Upper lobe of left lung (tissue), 6 donors: Measurements from ENCODE around the gene MYO5B. TPM values are rescaled to one million over a fixed set of nuclear protein-coding genes. Genes with fewer than 3 reads are reported as not detected.

ENCODE experiments used
- ATAC-seq, 2 donors: fragments of 200-7000 bp; cut with Tn5 transposase; one replicate each; pipeline ENCODE4 v1.9.1; 2022; ENCODE audit warnings: mild to moderate bottlenecking in 2 of 2, moderate library complexity in 2 of 2; ENCODE audit not compliant: low FRiP score in 2 of 2
- DNase-seq, 2 donors: peaks; one replicate each; pipeline ENCODE4 v3.0.0-alpha.2; 2019 to 2020
- H3K27ac ChIP-seq, 4 donors: fragments of 200-600 bp; sonication (generic); one replicate each; pipeline ENCODE4 v1.5.1; 2016 to 2019
- H3K27me3 ChIP-seq, 4 donors: fragments of 200-600 bp; sonication (generic); one replicate each; pipeline ENCODE4 v1.5.1; 2017 to 2019
- H3K36me3 ChIP-seq, 4 donors: fragments of 200-600 bp; sonication (generic); one replicate each; pipeline ENCODE4 v1.5.1; 2016 to 2019
- H3K4me1 ChIP-seq, 4 donors: fragments of 200-600 bp; sonication (generic); one replicate each; pipeline ENCODE4 v1.5.1; 2018 to 2019
- H3K4me3 ChIP-seq, 4 donors: fragments of 200-600 bp; sonication (generic); one replicate each; pipeline ENCODE4 v1.5.1; 2017 to 2019; ENCODE audit warnings: mild to moderate bottlenecking in 2 of 4, moderate library complexity in 1 of 4
- H3K9me3 ChIP-seq, 4 donors: fragments of 200-600 bp; sonication (generic); one replicate each; pipeline ENCODE4 v1.5.1; 2018 to 2019
- EP300 ChIP-seq, 4 donors: sonication (generic); formaldehyde crosslinking; IDR thresholded peaks; one replicate each; pipeline ENCODE4 v1.5.1; 2017; ENCODE audit warnings: antibody characterized with exemption in 4 of 4, control low read depth in 2 of 4
- POLR2A ChIP-seq, 4 donors: fragments of 450-650 bp; IDR thresholded peaks; one replicate each; pipeline ENCODE4 v1.5.1; 2016 to 2017; ENCODE audit warnings: antibody characterized with exemption in 4 of 4, mild to moderate bottlenecking in 2 of 4
- POLR2AphosphoS5 ChIP-seq, 2 donors: sonication (generic); formaldehyde crosslinking; IDR thresholded peaks; one replicate each; pipeline ENCODE4 v1.5.1; 2017; ENCODE audit warnings: antibody characterized with exemption in 2 of 2
- WGBS, 2 donors: methylation state at CpG; one replicate each; pipeline ENCODE4 v1.1.5; 2017 to 2018; 5-methylcytosine and 5-hydroxymethylcytosine counted together
- total RNA-seq, 6 donors: library from RNA; depleted of rRNA in 4 of 6; stranded (reverse); fragments of >200 nt in 4 of 6; gene quantifications; one replicate each; pipeline versions ENCODE4 v1.1.0 to v1.2.1, GENCODE V29; 2016 to 2021
- TF ChIP-seq, protein P1 (sequence below), 6 experiments: fragments of 450-650 bp in 4 of 6; fragments of 200-600 bp in 2 of 6; sonication (generic) in 2 of 6; IDR thresholded peaks; one replicate each; pipeline ENCODE4 v1.5.1; 2016 to 2019; ENCODE audit warnings: antibody characterized with exemption in 6 of 6
- donor health status: DM: no; HTN: no; CAD: no; lungs with moderate emphysema.
- donor health status: DM: no; HTN: yes; CAD: no; lungs with severe emphysema.

MYO5B gene
- total RNA-seq, 6 donors from 2014 or later, result 25.4 to 95.2 (median 49.6) TPM

DNA sequence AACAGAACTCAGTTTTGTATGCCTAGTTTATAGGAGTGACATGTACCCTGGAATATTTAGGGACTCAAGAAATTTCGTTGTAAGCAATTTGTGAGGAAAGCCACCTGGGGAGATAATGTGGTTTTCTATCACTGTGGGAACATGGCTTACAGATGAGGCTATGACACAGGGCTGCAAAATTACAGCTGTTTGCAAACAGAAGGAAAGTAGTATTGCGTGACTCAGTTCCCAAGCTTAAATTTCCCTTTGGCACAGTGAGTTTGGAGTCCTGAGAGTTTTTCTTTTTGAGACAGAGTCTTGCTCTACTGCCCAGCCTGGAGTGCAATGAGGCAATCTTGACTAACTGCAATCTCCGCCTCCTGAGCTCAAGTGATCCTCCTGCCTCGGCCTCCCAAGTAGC lies 149.8 kb downstream of the MYO5B start:
- no peak overlapping the region for H3K4me3 ChIP-seq
- no peaks in the 10 kb centered on the region for H3K4me1 ChIP-seq
- no peak overlapping the region for H3K27ac ChIP-seq
- no peak for ATAC-seq
- H3K36me3 ChIP-seq, result no peaks in the 10 kb centered on the region
- H3K9me3 ChIP-seq, result no peaks in the 10 kb centered on the region
- H3K27me3 ChIP-seq, result no peaks in the 10 kb centered on the region
- 86 to 87% methylated on average over 4 of the region's 4 CpGs for WGBS, 2 donors
- TF ChIP-seq POLR2AphosphoS5 (IDR thresholded peaks at IDR 0.05), result no peak
- TF ChIP-seq POLR2A (IDR thresholded peaks at IDR 0.05), result no peak
- TF ChIP-seq, protein P1, sequence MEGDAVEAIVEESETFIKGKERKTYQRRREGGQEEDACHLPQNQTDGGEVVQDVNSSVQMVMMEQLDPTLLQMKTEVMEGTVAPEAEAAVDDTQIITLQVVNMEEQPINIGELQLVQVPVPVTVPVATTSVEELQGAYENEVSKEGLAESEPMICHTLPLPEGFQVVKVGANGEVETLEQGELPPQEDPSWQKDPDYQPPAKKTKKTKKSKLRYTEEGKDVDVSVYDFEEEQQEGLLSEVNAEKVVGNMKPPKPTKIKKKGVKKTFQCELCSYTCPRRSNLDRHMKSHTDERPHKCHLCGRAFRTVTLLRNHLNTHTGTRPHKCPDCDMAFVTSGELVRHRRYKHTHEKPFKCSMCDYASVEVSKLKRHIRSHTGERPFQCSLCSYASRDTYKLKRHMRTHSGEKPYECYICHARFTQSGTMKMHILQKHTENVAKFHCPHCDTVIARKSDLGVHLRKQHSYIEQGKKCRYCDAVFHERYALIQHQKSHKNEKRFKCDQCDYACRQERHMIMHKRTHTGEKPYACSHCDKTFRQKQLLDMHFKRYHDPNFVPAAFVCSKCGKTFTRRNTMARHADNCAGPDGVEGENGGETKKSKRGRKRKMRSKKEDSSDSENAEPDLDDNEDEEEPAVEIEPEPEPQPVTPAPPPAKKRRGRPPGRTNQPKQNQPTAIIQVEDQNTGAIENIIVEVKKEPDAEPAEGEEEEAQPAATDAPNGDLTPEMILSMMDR (IDR thresholded peaks at IDR 0.05), result no peak
- TF ChIP-seq EP300 (IDR thresholded peaks at IDR 0.05), result no peak
- DNase-seq, result no peak

DNA sequence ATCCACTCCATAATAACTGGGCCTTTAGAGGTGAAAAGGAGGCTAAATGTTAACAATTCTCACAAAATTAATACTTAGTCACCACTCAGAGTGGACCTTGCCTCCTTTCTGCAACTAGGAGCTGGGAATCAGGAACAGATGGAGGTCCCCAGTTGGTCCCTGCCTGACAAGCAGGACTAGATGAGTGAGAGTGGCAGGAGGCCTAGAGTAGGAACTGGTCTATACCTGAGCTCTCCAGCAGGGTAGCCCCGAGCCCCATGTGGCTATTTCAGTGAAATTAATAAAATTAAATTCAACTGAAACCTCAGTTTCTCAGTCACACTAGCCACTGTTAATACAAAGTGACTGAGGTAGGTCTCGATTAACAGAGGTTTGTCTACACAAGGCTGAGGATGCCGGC lies 150.5 kb downstream of the MYO5B start:
- no peaks in the 10 kb centered on the region for H3K9me3 ChIP-seq
- TF ChIP-seq EP300 (IDR thresholded peaks at IDR 0.05), result no peak
- no peaks in the 10 kb centered on the region for H3K4me1 ChIP-seq
- H3K27me3 ChIP-seq, result no peaks in the 10 kb centered on the region
- 69 to 76% methylated on average over 3 of the region's 3 CpGs for WGBS, 2 donors
- no peak overlapping the region for H3K4me3 ChIP-seq
- H3K27ac ChIP-seq, result no peak overlapping the region
- DNase-seq (no peak), ATAC-seq (no peak)
- H3K36me3 ChIP-seq, result no peaks in the 10 kb centered on the region

DNA sequence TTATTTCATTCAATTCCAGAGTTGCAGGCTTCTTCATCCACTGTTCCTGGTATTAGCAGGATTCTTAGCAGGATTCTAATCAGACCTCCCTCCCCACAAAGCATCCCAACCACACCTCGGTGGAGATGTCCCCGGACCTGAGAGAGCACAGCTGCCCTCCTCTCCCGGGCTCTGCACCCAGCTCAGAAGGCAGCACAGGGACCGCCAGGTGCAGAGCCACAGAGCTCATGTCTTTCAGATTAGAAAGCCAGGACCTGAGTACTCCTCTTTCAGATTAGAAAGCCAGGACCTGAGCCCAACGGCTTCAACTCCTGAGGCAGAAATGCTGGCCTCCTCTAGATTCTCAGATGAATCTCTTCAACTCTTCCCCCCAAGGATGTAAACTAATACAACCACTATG lies 152.3 kb downstream of the MYO5B start:
- H3K4me3 ChIP-seq, result no peak overlapping the region
- H3K27ac ChIP-seq, result no peak overlapping the region
- H3K36me3 ChIP-seq, result no peaks in the 10 kb centered on the region
- 80 to 89% methylated on average over 5 of the region's 5 CpGs for WGBS, 2 donors
- no peaks in the 10 kb centered on the region for H3K27me3 ChIP-seq
- no peaks in the 10 kb centered on the region for H3K4me1 ChIP-seq
- ATAC-seq (no peak), DNase-seq (peak in 1 of 2 donors; percentile 1)
- TF ChIP-seq EP300 (IDR thresholded peaks at IDR 0.05), result no peak
- TF ChIP-seq, protein P1 (IDR thresholded peaks at IDR 0.05), result no peak
- TF ChIP-seq POLR2AphosphoS5 (IDR thresholded peaks at IDR 0.05), result no peak
- TF ChIP-seq POLR2A (IDR thresholded peaks at IDR 0.05), result no peak
- no peaks in the 10 kb centered on the region for H3K9me3 ChIP-seq

DNA sequence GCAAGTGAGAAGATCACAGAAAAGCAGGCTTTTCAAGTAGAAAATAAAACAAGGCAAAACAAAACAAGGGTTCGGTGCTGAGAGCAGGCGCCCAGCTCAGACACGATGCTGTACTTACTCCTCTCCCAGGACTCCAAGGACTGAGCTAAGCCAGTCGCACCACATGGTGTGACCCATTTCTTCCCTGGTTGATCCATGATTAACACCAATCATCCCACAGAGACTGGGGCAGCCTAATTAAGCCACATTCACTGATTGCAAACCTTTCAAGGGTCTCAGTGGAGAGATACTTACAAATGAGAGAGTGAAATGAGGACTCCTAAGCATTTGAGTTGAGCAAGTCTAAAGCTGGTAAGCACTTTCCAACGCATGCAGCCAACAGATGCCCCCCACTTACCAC lies 155.2 kb downstream of the MYO5B start:
- Histone ChIP-seq H3K36me3 (no peaks in the 10 kb centered on the region), H3K9me3 (no peaks in the 10 kb centered on the region), H3K27me3 (no peaks in the 10 kb centered on the region), H3K4me1 (no peaks in the 10 kb centered on the region), H3K27ac (no peak overlapping the region), H3K4me3 (no peak overlapping the region)
- TF ChIP-seq EP300 (IDR thresholded peaks at IDR 0.05), result no peak
- DNase-seq (no peak), ATAC-seq (no peak)
- WGBS, 2 donors, result 88 to 93% methylated on average over 5 of the region's 5 CpGs

DNA sequence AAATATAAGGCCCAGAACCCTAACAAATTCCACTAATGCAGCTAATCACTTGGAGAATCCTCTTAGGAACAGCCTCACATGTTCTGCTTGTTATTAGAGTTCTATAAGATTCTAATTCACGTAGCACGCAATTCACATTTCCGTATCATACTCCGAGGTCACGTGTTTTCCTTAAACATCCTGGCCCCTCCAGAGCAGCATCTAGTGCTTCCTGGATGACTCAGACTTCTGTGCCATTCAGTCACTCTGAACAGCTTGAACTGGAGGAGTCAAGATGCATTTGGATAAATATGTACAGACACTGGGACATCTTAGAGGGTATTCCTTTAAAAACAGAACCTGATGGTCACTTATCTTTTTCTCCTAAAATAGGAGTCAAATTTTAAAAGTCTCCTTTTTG lies 156.5 kb downstream of the MYO5B start:
- H3K27me3 ChIP-seq, result no peaks in the 10 kb centered on the region
- no peaks in the 10 kb centered on the region for H3K36me3 ChIP-seq
- ATAC-seq (no peak), DNase-seq (no peak)
- WGBS, 2 donors, result 62 to 63% methylated on average over 5 of the region's 5 CpGs
- TF ChIP-seq EP300 (IDR thresholded peaks at IDR 0.05) (no peak), POLR2A (IDR thresholded peaks at IDR 0.05) (no peak), POLR2AphosphoS5 (IDR thresholded peaks at IDR 0.05) (no peak)
- TF ChIP-seq, protein P1 (IDR thresholded peaks at IDR 0.05), result no peak
- no peaks in the 10 kb centered on the region for H3K9me3 ChIP-seq
- no peaks in the 10 kb centered on the region for H3K4me1 ChIP-seq
- no peak overlapping the region for H3K4me3 ChIP-seq
- no peak overlapping the region for H3K27ac ChIP-seq

DNA sequence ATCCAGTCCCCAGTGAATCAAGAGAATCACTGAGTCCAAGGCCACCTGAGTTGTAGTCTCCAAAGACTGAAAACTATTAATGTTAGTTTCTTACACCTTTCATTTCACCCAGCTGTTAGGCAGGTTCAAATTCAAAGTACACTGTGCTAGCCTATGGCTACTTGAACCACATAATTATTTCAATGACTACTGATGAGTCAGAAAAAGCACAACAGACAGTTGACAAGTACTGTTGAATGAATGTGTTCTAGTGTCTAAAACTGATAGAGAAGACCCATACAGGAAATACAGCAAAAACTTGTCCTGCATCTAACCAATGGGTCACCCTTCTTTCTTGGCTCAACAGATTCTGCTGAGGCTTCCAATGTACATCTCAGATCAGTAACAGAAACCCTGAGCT lies 160.9 kb downstream of the MYO5B start:
- TF ChIP-seq, protein P1 (IDR thresholded peaks at IDR 0.05), result no peak
- TF ChIP-seq EP300 (IDR thresholded peaks at IDR 0.05) (no peak), POLR2AphosphoS5 (IDR thresholded peaks at IDR 0.05) (no peak)
- ATAC-seq (no peak), DNase-seq (no peak)
- Histone ChIP-seq H3K4me3 (no peak overlapping the region), H3K9me3 (no peaks in the 10 kb centered on the region), H3K4me1 (no peaks in the 10 kb centered on the region), H3K36me3 (no peaks in the 10 kb centered on the region), H3K27ac (no peak overlapping the region), H3K27me3 (no peaks in the 10 kb centered on the region)
